Activated T-helper 17 cell treated with anti-CD3 and anti-CD28 coated beads, Interleukin-2, amount 50 U/mL, for 72 hours (primary cell): ENCODE data around the gene CALN1. TPM values are rescaled to one million over a fixed set of nuclear protein-coding genes. Genes with fewer than 3 reads are reported as not detected.
"Not testable (repeated sequence)": the region's sequence is repeated elsewhere in the genome, so short reads cannot be mapped to it uniquely, and the experiment has no call there.

ENCODE experiments used
- ATAC-seq: fragments of 150-1000 bp; cut with Tn5 transposase; replicated peaks from 2 replicates; pipeline ENCODE4 v1.10.0; 2021; ENCODE audit warnings: mild to moderate bottlenecking, moderate library complexity
- H3K27ac Mint-ChIP-seq: one replicate; pipeline ENCODE4 v1.8.0; 2022; ENCODE audit warnings: mixed read lengths
- H3K27me3 Mint-ChIP-seq: one replicate; pipeline ENCODE4 v1.8.0; 2022; ENCODE audit warnings: mixed read lengths
- H3K36me3 Mint-ChIP-seq: one replicate; pipeline ENCODE4 v1.8.0; 2022; ENCODE audit warnings: low read depth, mild to moderate bottlenecking, mixed read lengths
- H3K4me1 Mint-ChIP-seq: one replicate; pipeline ENCODE4 v1.8.0; 2022; ENCODE audit warnings: mixed read lengths
- H3K4me3 Mint-ChIP-seq: one replicate; pipeline ENCODE4 v1.8.0; 2022; ENCODE audit warnings: mild to moderate bottlenecking, mixed read lengths
- H3K9me3 Mint-ChIP-seq: one replicate; pipeline ENCODE4 v1.8.0; 2022; ENCODE audit warnings: mixed read lengths
- total RNA-seq, 2 donors: library from RNA; stranded (reverse); gene quantifications; one replicate each; pipeline ENCODE4 v1.2.3, GENCODE V29; 2022

CALN1 gene
- total RNA-seq: not detected

- H3K4me1 Mint-ChIP-seq, H3K27me3 Mint-ChIP-seq, H3K36me3 Mint-ChIP-seq, H3K9me3 Mint-ChIP-seq, H3K4me3 Mint-ChIP-seq, H3K27ac Mint-ChIP-seq, ATAC-seq: not testable (repeated sequence)
Observed at GRCh38 chr7:72412121-72412618, at the start of gene CALN1. Gene CALN1, minus strand, starts transcription at chr7:72412338.

GRCh38 chr7:72453471-72453870, 41.3 kb upstream of the CALN1 start:
- H3K27me3 Mint-ChIP-seq: peaks cover 3% of the 10 kb centered on the region
- H3K27ac Mint-ChIP-seq: no peak overlapping the region
- H3K4me3 Mint-ChIP-seq: no peak overlapping the region
- H3K4me1 Mint-ChIP-seq: no peaks in the 10 kb centered on the region
- no peaks in the 10 kb centered on the region for H3K36me3 Mint-ChIP-seq
- ATAC-seq: no peak
- no peaks in the 10 kb centered on the region for H3K9me3 Mint-ChIP-seq

- Mint-ChIP-seq H3K27me3 (peaks cover 13% of the 10 kb centered on the region), H3K9me3 (no peaks in the 10 kb centered on the region), H3K36me3 (no peaks in the 10 kb centered on the region), H3K4me3 (no peak overlapping the region), H3K27ac (no peak overlapping the region), H3K4me1 (no peaks in the 10 kb centered on the region)
- ATAC-seq: no peak
Observed at GRCh38 chr7:72447465-72448204, 35.5 kb upstream of the CALN1 start.

DNA sequence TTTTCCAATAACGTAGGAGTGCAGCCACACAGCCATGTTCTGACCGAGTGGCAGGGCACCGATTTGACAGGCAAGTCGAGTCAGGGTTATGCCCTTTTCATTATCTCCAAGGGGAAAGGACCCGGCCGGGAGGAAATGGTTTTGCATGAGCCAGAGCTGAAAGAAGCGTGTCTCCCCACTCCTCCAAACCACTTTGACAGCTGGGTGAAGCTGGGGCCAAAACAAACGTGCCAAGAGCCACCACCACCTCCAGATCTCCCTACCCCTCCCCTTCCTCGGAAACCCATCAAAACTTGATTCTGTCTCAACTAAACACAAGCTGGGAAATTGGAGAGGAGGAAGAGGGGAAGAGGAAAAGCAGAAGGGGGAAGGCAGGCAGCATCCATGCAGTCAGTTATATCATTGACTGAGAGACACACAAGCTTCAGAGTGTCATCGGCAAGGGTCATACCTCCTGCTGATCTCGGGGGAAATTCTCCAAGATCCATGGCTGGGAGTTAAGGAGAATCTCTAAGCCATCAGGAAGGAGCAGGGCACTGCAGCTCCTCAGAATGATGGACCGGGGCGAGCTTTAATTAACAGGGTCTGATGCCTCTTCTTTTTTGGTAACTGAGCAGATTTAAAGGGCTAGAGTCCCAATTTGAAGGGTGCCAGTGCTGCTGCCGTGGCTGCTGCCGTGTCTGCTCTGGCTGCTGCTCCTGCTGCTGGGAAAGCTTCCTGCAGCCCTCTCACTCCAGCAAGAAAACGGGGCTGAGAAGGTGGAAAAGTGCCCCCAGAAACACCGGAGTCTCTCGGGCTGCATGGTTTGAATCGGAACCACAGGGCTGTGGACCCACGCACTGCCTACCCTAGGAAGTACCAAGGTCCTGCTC, 34.7 kb upstream of the CALN1 start:
- H3K9me3 Mint-ChIP-seq: no peaks in the 10 kb centered on the region
- no peaks in the 10 kb centered on the region for H3K4me1 Mint-ChIP-seq
- H3K27ac Mint-ChIP-seq: no peak overlapping the region
- H3K27me3 Mint-ChIP-seq: peaks cover 15% of the 10 kb centered on the region
- no peaks in the 10 kb centered on the region for H3K36me3 Mint-ChIP-seq
- no peak overlapping the region for H3K4me3 Mint-ChIP-seq
- ATAC-seq: no peak

DNA sequence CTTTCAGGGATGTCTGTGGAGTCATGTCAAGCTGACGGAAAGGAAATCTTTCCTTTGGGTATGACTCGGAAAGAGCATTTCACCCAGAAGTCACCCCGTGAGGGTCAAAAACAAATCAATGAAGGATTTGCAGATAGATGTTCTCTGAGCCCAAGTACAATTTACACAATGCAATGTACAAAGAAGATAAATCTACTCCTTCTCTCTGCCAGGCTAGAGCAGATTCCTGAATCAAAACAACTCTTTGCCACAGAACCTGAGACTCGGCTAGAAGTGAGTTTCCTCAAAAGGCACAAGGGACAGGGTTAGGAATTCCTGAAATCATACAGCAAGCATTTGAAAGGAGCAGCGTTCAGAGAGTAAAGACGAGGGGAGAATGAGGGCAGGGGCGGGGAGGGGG, 34.0 kb upstream of the CALN1 start:
- Mint-ChIP-seq H3K27me3 (peaks cover 17% of the 10 kb centered on the region), H3K4me1 (no peaks in the 10 kb centered on the region), H3K36me3 (no peaks in the 10 kb centered on the region), H3K9me3 (no peaks in the 10 kb centered on the region), H3K4me3 (no peak overlapping the region), H3K27ac (no peak overlapping the region)
- no peak for ATAC-seq

GRCh38 chr7:72445580-72445979, 33.4 kb upstream of the CALN1 start:
- Mint-ChIP-seq H3K36me3 (no peaks in the 10 kb centered on the region), H3K27me3 (peaks cover 20% of the 10 kb centered on the region), H3K9me3 (no peaks in the 10 kb centered on the region), H3K4me3 (no peak overlapping the region), H3K27ac (no peak overlapping the region), H3K4me1 (no peaks in the 10 kb centered on the region)
- no peak for ATAC-seq

DNA sequence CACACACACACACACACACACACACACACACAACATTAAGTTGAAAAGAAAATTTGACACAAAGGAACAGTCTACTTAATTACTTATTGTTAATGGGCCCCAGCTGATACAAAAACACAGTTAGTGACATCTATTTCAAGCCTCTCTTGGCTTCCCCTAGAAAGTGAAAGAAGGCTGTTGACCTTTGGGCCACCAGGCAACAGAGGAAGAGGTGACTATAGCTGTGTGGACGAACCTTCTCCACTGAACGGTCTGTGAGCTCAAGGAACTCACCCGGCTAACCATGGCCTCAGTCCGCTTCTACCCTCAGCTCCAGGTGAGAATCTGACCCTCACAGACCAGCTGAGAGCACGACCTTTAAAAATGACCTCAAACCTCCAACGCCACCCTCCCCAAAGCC, 32.9 kb upstream of the CALN1 start:
- Mint-ChIP-seq H3K9me3 (no peaks in the 10 kb centered on the region), H3K4me1 (no peaks in the 10 kb centered on the region), H3K27me3 (peaks cover 20% of the 10 kb centered on the region), H3K4me3 (no peak overlapping the region), H3K27ac (no peak overlapping the region), H3K36me3 (no peaks in the 10 kb centered on the region)
- ATAC-seq: no peak

DNA sequence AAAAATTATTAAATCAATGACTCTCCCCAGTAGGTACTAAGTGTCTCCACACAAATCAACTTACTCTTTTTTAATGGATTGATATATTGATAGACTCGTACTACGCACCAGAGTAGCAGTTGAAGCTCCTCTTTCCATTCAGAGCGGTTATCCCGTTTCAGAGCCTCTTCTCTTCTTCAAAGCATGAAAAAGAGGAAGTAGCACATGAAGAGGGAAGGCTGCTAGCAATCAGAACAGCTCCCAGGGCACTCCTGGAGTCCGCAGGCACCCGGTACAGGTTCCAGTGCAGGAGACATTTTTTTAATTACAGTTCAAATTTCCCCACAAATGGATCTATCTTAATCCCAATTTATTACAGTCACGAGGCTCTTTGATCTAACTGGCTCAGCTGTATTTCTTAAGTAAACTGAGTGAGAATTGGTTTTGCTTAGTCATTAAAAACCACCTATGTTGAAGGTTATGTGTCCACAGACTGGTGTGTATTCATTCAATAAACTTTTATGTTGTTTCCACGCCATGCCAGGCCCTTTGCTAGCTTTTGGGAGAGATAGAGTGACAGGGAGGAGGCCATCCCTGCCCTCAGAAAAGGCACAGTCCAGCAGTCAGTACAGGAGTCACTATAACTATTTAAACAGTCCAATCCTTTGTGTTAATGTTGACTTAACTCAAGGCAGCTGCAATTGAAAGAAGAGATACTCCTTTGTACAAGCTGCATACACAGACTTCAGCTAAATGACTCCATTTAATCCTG, 32.1 kb upstream of the CALN1 start:
- no peak overlapping the region for H3K27ac Mint-ChIP-seq
- no peaks in the 10 kb centered on the region for H3K9me3 Mint-ChIP-seq
- no peak overlapping the region for H3K4me3 Mint-ChIP-seq
- H3K36me3 Mint-ChIP-seq: no peaks in the 10 kb centered on the region
- no peaks in the 10 kb centered on the region for H3K4me1 Mint-ChIP-seq
- peaks cover 20% of the 10 kb centered on the region for H3K27me3 Mint-ChIP-seq
- no peak for ATAC-seq

DNA sequence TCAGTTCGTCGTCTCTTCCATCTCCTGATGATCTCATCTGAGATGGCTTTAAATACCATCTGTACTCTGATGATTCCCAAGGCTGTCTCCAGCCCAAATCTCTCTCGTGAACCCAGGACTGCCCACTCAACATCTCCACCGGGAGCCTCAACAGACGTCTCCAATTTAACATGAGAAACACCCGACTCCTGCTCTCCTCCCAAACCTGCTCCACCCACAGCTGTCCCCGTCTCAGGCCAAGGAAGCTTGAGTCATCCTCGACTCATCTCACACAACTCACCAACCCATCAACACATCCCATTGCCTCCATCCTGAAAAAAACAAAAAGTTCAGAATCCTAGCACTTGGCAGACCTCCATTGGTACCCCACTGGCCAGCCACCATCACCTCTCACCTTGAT, 29.7 kb upstream of the CALN1 start:
- Mint-ChIP-seq H3K9me3 (no peaks in the 10 kb centered on the region), H3K4me3 (no peak overlapping the region), H3K27me3 (peaks cover 20% of the 10 kb centered on the region), H3K27ac (no peak overlapping the region), H3K36me3 (no peaks in the 10 kb centered on the region), H3K4me1 (no peaks in the 10 kb centered on the region)
- ATAC-seq: no peak

DNA sequence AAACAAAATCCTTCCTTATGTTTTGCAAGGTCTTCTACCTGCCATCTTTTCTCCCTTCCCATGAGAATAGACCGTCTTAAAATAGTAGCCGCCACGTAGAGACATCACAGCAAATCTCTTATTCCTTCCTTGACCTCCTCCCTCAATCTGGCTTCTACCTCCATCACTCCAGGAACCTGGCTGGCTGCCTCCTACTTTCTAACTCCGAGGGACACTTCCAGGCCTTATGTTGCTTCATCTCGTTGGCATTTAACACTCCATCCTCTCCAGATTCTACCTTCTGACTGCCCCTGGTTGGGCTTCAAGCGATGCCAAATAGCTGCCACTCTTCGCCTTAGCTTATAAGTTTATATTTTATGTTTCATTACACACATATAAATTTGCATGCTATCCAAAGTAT, 26.4 kb upstream of the CALN1 start:
- Mint-ChIP-seq H3K36me3 (no peaks in the 10 kb centered on the region), H3K4me1 (no peaks in the 10 kb centered on the region), H3K9me3 (no peaks in the 10 kb centered on the region), H3K27me3 (peaks cover 7% of the 10 kb centered on the region), H3K27ac (no peak overlapping the region), H3K4me3 (no peak overlapping the region)
- ATAC-seq: no peak

DNA sequence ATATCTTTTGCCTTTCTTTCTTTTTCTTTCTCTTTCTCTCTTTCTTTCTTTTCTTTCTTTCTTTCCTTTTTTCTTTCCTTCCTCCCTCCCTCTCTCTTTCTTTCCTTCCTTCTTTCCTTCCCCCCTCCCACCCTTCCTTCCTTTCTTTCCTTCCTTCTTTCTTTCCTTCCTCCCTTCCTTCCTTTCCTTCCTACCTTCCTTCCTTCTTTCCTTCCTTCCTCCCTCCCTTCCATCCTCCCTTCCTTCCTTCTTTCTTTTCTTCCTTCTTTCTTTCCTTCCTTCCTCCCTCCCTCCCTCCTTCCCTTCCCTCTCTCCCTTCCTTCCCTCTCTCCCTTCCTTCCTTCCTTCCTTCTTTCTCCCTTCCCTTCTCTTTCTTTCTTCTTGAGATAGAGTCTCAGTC, 25.5 kb upstream of the CALN1 start:
- Mint-ChIP-seq H3K4me1 (no peaks in the 10 kb centered on the region), H3K27ac (no peak overlapping the region), H3K9me3 (no peaks in the 10 kb centered on the region), H3K36me3 (no peaks in the 10 kb centered on the region), H3K4me3 (no peak overlapping the region), H3K27me3 (peaks cover 7% of the 10 kb centered on the region)
- no peak for ATAC-seq

DNA sequence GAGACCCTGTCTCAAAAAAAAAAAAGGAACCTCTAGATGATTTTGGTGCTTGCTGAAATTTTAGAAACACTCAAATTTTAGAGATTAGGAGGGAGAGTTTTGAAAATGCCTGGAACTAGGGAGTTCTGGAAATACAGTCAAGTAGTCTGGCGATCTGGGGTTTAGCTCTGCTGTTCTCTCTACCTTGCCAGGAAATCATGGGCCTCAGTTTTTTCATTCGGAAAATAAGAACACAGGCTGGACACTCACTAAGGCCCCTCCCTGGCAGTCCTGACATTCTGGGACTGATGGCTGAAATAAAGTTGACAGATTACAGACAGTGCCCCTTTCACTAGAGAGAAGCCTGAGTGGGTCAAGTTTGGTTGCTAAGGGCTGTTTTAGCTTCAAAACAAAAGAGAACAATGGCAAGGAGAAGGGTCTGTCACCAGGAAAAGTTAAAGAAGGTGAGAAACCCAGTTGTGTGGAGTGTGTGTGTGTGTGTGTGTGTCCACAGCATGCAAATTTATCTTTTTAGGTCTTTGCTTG, 25.0 kb upstream of the CALN1 start:
- Mint-ChIP-seq H3K27me3 (peaks cover 7% of the 10 kb centered on the region), H3K27ac (no peak overlapping the region), H3K36me3 (no peaks in the 10 kb centered on the region), H3K4me1 (no peaks in the 10 kb centered on the region), H3K9me3 (no peaks in the 10 kb centered on the region), H3K4me3 (no peak overlapping the region)
- no peak for ATAC-seq

GRCh38 chr7:72435925-72436480, 23.9 kb upstream of the CALN1 start:
- Mint-ChIP-seq H3K36me3 (no peaks in the 10 kb centered on the region), H3K27me3 (peaks cover 2% of the 10 kb centered on the region), H3K27ac (no peak overlapping the region), H3K4me1 (no peaks in the 10 kb centered on the region), H3K9me3 (no peaks in the 10 kb centered on the region), H3K4me3 (no peak overlapping the region)
- no peak for ATAC-seq

DNA sequence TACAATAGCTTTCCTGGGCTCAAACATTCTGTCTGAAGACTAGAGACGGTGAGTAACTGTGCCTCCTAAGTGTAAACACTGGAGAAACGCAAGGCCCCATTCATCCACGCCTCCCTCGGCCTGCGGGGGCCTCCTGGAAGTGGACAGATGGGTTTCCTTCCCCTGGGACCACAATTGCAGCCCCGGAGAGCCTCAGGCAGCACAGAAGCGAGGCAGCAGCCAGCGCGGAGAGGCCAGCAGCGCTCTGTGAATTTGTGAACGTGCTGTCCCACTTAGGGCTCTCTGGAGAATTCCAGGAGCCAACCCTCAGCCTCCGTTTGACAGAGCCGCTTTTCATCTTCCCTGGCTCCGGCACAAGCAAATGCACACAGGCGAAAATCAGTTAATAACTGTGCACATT, 23.2 kb upstream of the CALN1 start:
- Mint-ChIP-seq H3K9me3 (no peaks in the 10 kb centered on the region), H3K27me3 (no peaks in the 10 kb centered on the region), H3K4me3 (no peak overlapping the region), H3K4me1 (no peaks in the 10 kb centered on the region), H3K27ac (no peak overlapping the region), H3K36me3 (no peaks in the 10 kb centered on the region)
- no peak for ATAC-seq
